GM19351 (cell line): ENCODE measurements around the gene ODAD3.
"Not testable (repeated sequence)": the region's sequence is repeated elsewhere in the genome, so short reads cannot be mapped to it uniquely, and the experiment has no call there.

Experiments used
- ATAC-seq: cut with Tn5 transposase; IDR thresholded peaks from one replicate; pipeline ENCODE4 v1.9.1; 2021; ENCODE audit warnings: mild to moderate bottlenecking, moderate library complexity; ENCODE audit not compliant: unreplicated experiment

ODAD3 gene

GRCh38 chr19:11408591-11408990, 26.3 kb downstream of the ODAD3 start:
- no peak for ATAC-seq

- ATAC-seq = not testable (repeated sequence)
Measured at GRCh38 chr19:11406703-11407236, 28.2 kb downstream of the ODAD3 start.

DNA sequence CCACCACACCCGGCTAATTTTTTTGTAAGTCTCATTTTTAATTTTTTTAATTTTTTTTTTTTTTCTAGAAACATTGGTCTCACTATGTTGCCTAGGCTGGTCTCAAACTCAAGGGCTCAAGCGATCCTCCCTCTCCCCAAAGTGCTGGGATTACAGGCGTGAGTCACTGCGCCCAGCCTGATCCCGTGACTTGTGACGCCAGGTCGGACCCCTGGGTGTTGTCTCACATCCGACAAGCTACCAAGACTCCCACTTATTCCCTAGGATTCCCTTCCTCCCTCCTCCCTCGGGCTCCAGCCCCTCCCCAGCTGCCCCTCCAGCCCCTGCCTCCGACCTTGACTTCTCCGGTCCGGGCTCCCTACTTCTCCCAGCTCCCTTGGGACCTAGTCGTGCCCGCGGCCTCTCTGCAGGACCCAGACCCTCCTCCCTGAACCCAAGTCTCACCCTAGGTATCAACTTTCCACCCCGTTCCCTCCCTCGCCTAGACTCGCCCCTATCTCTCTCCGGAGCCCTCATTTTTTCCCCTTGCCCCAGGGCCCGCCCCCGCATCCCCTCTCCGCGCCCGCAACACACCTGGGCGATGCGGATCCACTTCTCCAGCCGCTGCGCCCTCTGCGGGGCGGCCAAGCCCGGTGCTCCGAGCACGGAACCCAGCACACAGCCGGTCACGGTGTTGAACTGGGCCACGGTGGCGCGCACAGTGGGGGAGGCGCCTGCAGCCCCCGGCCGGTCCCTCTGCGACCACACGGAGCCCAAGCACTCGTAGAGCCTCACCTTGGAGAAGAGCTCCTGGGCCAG, 28.9 kb downstream of the ODAD3 start:
- ATAC-seq = no peak

DNA sequence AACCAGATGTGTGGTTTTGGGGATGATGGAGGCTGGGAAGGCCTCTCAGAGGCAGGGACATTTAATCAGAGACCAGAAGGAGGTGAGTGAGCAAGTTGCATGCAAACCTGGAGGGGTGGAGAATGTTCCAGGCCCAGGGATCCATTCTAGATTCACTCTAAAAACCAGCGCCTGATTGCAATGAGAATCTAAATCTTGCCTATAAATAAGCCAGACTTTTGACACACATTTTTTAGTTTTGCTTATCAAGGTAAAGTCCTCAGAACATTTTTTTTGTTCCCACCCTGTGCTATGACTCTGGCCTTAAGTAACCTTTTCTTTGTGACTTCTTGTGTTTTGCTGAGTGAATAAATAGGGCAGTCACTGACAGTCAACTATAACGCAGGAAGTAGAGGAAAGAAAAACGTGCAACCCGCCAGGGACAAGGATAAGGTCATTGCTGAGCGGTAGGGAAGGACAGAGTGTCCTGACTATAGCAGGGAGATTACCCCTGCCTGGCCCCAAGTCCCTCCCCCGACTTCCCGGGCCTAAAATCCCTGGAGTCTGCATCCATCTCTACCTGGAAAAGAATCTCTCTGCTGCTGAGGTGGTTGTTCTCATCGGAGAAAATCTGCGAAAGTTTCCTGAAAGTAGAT, 30.2 kb downstream of the ODAD3 start:
- ATAC-seq = no peak

DNA sequence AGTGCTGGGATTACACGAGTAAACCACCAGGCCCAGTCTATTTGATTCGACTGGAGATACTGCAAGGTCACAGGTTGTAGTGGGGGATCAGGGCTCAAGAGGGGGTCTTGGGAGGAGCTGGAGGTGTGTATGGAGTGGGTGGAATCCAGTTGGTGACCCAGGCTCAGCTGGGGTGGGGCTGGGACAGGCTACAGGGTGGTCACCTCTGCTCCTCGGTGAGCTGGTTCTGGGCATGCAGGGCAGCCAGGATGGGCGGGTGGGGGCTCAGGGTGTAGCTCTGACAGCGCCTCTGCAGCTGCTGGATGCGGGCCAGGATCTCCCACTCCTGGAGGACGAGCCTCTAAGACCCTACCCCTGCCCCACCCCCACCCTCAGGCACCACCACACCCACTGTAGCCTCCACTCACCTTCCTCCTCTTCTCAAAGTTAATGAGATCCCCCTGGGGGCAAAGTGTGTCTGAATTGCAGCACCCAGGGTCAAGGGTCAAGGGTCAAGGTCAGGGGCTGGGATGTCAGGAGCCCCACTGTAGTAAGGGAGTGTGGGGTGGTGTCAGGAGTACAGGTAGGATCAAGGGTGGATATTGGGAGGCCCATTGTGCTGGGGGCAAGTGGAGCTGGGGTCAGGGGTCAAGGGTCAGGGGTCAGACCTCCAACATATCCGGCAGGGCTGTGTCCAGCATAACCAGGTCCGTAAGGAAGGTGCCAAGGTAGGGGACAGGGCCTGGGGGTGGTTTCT, 32.9 kb downstream of the ODAD3 start:
- no peak for ATAC-seq

- no peak for ATAC-seq
Measured at GRCh38 chr19:11400798-11401197, 34.1 kb downstream of the ODAD3 start.

- ATAC-seq = no peak
Measured at GRCh38 chr19:11399667-11400066, 35.3 kb downstream of the ODAD3 start.

DNA sequence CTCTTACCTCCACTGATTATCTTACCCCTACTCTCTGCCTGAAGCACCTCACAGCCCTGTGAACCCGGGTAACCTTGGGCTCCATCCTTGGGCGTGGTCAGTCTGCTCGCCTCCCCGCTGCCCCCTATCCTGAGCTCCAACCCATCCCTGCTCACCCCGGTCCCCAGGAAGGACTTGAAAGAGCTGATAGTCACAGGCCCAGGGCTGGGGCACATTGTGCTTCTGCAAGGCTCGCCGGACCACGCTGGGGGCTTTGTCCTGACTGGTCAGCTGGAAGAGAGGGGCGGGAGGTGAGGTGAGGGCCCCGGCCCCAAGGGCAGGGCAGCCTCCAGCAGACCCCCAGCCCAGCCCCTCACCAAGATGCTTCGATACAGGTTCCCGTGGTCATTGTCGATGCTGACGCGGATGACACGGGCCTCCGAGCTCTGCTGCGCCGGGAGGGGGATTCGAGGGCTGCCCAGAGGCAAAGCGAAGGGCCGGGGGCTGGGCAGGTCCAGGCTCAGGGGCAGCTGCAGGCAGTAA, 37.8 kb downstream of the ODAD3 start:
- no peak for ATAC-seq

- no peak for ATAC-seq
Measured at GRCh38 chr19:11390933-11391680, 43.8 kb downstream of the ODAD3 start.

GRCh38 chr19:11390359-11390758, 44.6 kb downstream of the ODAD3 start:
- no peak for ATAC-seq

- no peak for ATAC-seq
Measured at GRCh38 chr19:11387162-11388034, 47.5 kb downstream of the ODAD3 start.

DNA sequence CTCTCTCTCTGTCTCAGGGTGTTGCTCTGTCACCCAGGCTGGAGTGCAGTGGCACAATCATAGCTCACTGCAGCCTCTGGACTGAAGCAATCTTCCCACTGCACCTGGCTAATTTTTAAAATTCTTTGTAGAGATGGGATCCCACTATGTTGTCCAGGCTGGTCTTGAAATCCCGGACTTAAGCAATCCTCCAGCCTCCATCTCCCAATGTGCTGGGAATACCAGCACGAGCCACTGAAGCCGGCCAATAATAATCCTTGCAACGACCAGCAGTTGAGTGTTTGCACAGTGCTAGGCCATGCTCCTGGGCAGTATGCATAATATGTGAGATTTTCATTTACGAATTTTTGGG, 50.2 kb downstream of the ODAD3 start:
- no peak for ATAC-seq

DNA sequence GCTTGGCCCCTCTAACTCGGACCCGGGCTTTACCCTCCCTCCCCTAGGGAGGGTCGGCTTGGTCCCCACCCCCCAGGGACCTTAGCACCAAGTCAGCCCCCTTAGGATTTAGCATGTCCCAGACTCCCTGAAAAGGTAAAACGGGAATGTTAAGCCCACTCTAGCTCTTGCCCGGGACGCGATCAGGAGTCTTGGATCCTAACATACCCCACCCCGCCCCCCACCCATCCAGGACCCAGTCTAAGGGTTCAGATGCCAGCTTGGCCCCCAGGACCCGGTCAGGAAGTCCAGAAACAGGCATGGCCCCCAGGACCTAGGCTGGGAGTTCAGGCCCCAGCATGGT, 51.2 kb downstream of the ODAD3 start:
- ATAC-seq = no peak

- no peak for ATAC-seq
Measured at GRCh38 chr19:11382898-11383705, 51.8 kb downstream of the ODAD3 start.

DNA sequence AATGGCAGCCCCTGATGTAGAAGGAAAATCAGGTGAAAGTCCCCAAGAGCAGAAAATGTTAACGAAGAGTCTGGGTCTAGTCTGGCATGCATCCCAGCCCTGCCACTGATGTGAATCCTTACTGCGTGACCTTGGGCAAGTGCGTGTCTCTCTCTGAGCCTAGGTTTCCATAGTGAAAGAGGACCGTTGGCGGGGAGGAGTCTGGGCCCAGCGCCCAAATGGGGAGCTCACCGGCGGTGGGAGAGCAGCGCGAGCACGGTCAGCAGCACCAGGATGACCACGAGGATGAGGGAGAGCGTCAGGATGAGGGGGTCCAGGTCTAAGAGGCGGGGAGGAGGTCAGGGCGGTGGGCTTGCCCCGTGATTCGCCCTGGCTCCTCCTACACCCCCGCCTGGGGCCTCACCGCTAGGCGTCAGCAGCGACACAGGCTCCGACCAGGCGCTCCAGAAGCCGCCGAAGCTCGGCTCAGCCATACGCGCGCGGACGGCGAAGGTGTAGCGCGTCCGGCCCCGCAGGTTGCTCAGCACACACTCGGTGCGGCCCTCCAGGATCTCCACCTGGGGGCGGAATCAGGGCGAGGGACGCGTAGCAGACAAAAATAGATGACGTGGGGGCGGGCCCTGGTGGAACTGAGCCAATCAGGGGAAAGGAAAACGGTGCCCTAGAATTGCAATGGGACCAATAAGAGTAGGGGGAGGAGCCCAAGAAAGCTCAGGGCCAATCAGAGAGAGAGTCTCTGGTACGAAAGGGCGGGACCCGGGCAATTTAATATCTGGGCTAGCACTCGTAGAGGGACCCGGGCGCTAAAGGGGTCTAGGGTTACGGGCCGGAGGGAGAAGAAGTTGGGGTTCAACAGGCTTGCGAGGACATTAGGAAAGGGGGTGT, 54.0 kb downstream of the ODAD3 start:
- peak; percentile 68 for ATAC-seq

- ATAC-seq = no peak
Measured at GRCh38 chr19:11379857-11380350, 55.0 kb downstream of the ODAD3 start.

DNA sequence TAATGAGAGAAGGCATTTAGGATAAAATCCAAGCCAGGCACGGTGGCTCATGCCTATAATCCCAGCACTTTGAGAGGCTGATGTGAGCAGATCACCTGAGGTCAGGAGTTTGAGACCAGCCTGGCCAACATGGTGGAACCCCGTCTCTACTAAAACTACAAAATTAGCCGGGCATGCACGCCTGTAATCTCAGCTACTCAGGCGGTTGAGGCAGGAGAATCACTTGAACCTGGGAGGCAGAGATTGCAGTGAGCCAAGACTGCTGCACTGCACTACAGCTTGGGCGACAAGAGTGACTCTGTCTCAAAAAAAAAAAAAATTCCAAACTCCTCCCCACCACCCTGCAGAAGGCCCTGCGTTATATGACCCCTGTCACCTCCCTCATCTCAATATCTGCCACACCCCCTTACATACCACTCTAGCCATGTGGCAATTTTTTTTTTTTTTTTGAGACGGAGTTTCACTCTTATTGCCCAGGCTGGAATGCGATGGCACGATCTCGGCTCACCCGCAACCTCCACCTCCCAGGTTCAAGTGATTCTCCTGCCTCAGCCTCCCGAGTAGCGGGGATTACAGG, 55.6 kb downstream of the ODAD3 start:
- not testable (repeated sequence) for ATAC-seq
